IMR-90 (cell line): ENCODE results near the gene ZNF423. TPM values are rescaled to one million over a fixed set of nuclear protein-coding genes. Genes with fewer than 3 reads are reported as not detected.

Source experiments
- ATAC-seq: fragments of 200-7000 bp; cut with Tn5 transposase; 2 replicates; pipeline ENCODE4 v1.9.1; 2020; ENCODE audit warnings: low read depth, mild to moderate bottlenecking, moderate library complexity
- BruUV-seq: library from RNA; stranded (reverse); fragments of 400-500 nt; replicated peaks from 2 replicates; lab custom pipeline; 2021; lab: Mats Ljungman, UMichigan
- CTCF ChIA-PET: fragments of 300-600 bp; formaldehyde crosslinking; extraction: SDS; loops from one replicate; lab custom pipeline; 2021; ENCODE audit warnings: antibody characterized with exemption; lab: Yijun Ruan, JAX
- POLR2A ChIA-PET: fragments of 300-600 bp; sonication (Branson Sonifier 250); formaldehyde crosslinking; loops from one replicate; lab custom pipeline; 2022; ENCODE audit warnings: antibody characterized with exemption; ENCODE audit not compliant: unreplicated experiment; lab: Charles Lee
- DNase-seq: peaks from one replicate; pipeline ENCODE4 v3.0.0; 2013
- H2AFZ ChIP-seq: replicated peaks from 2 replicates; pipeline ENCODE3; 2013; ENCODE audit warnings: low read length, mild to moderate bottlenecking; ENCODE audit not compliant: poor library complexity
- H2AK5ac ChIP-seq: 2 replicates; pipeline ENCODE4 v1.6.1; 2013; ENCODE audit warnings: low read depth, low read length, inconsistent platforms
- H2AK9ac ChIP-seq: replicated peaks from 2 replicates; pipeline ENCODE3; 2013; ENCODE audit warnings: mild to moderate bottlenecking, low read depth, low read length, moderate library complexity; ENCODE audit not compliant: poor library complexity
- H2BK120ac ChIP-seq: 2 replicates; pipeline ENCODE4 v1.6.1; 2013; ENCODE audit warnings: low read depth, low read length, inconsistent platforms
- H2BK15ac ChIP-seq: 3 replicates; pipeline ENCODE4 v1.6.1; 2013; ENCODE audit warnings: low read depth, low read length, inconsistent platforms
- H2BK20ac ChIP-seq: 2 replicates; pipeline ENCODE4 v1.6.1; 2013; ENCODE audit warnings: low read depth, mild to moderate bottlenecking, inconsistent platforms, low read length, moderate library complexity
- H2BK5ac ChIP-seq: 2 replicates; pipeline ENCODE4 v1.6.1; 2013; ENCODE audit warnings: mild to moderate bottlenecking, low read depth, low read length, inconsistent platforms; ENCODE audit not compliant: poor library complexity, severe bottlenecking
- H3K14ac ChIP-seq: replicated peaks from 2 replicates; pipeline ENCODE4 v1.6.1; 2013; ENCODE audit warnings: low read depth, low read length, inconsistent platforms
- H3K18ac ChIP-seq: 2 replicates; pipeline ENCODE4 v1.6.1; 2013; ENCODE audit warnings: low read depth, low read length, control low read depth
- H3K23ac ChIP-seq: 2 replicates; pipeline ENCODE4 v1.6.1; 2013; ENCODE audit warnings: low read depth, low read length, inconsistent platforms
- H3K27ac ChIP-seq: 2 replicates; pipeline ENCODE4 v1.5.1; 2013; ENCODE audit warnings: mild to moderate bottlenecking, control low read depth, low read length; ENCODE audit not compliant: insufficient read depth
- H3K27me3 ChIP-seq: 2 replicates; pipeline ENCODE4 v1.6.1; 2013; ENCODE audit warnings: low read length; ENCODE audit not compliant: control insufficient read depth, insufficient read depth
- H3K36me3 ChIP-seq: 2 replicates; pipeline ENCODE4 v1.6.1; 2013; ENCODE audit warnings: low read length, mixed read lengths; ENCODE audit not compliant: control insufficient read depth, insufficient read depth
- H3K4ac ChIP-seq: 2 replicates; pipeline ENCODE4 v1.6.1; 2013; ENCODE audit warnings: low read depth, low read length, inconsistent platforms
- H3K4me1 ChIP-seq: 2 replicates; pipeline ENCODE4 v1.6.1; 2013; ENCODE audit warnings: low read length, mixed read lengths; ENCODE audit not compliant: control insufficient read depth, insufficient read depth
- H3K4me2 ChIP-seq: 2 replicates; pipeline ENCODE4 v1.6.1; 2013; ENCODE audit warnings: low read depth, mild to moderate bottlenecking, control low read depth, low read length, moderate library complexity
- H3K4me3 ChIP-seq: 2 replicates; pipeline ENCODE4 v1.5.1; 2013; ENCODE audit warnings: low read depth, mild to moderate bottlenecking, control low read depth, low read length, moderate library complexity; ENCODE audit not compliant: insufficient read depth
- H3K56ac ChIP-seq: 2 replicates; pipeline ENCODE4 v1.6.1; 2013; ENCODE audit warnings: low read length, inconsistent platforms; ENCODE audit not compliant: insufficient read depth; ENCODE audit errors: extremely low read depth
- H3K79me1 ChIP-seq, 2 experiments: 2 replicates each; pipeline ENCODE4 v1.6.1; 2013; ENCODE audit warnings: low read length in 2 of 2, inconsistent platforms in 1 of 2, low read depth in 1 of 2
- H3K9ac ChIP-seq: 2 replicates; pipeline ENCODE4 v1.6.1; 2013; ENCODE audit warnings: low read depth, low read length, control low read depth
- H3K9me1 ChIP-seq: 2 replicates; pipeline ENCODE4 v1.6.1; 2013; ENCODE audit warnings: low read length, inconsistent platforms; ENCODE audit not compliant: insufficient read depth
- H3K9me3 ChIP-seq: 2 replicates; pipeline ENCODE4 v1.6.1; 2013; ENCODE audit warnings: low read length; ENCODE audit not compliant: control insufficient read depth, insufficient read depth
- H4K20me1 ChIP-seq: 2 replicates; pipeline ENCODE4 v1.6.1; 2013; ENCODE audit warnings: low read length, inconsistent platforms; ENCODE audit not compliant: insufficient read depth
- H4K5ac ChIP-seq: 2 replicates; pipeline ENCODE4 v1.6.1; 2013; ENCODE audit warnings: mild to moderate bottlenecking, low read depth, low read length, control low read depth
- H4K8ac ChIP-seq, 2 experiments: 2 replicates each; pipeline ENCODE4 v1.6.1; 2013; ENCODE audit warnings: low read depth in 2 of 2, low read length in 2 of 2, control low read depth in 1 of 2, inconsistent platforms in 1 of 2
- H4K91ac ChIP-seq: 2 replicates; pipeline ENCODE4 v1.6.1; 2013; ENCODE audit warnings: low read depth, low read length, inconsistent platforms; ENCODE audit not compliant: insufficient read depth
- BHLHE40 ChIP-seq: fragments of 150-350 bp; IDR thresholded peaks from 2 replicates; pipeline ENCODE4 v1.6.1; 2016; ENCODE audit warnings: mild to moderate bottlenecking, low read depth, low read length
- CEBPB ChIP-seq: IDR thresholded peaks from 2 replicates; pipeline ENCODE4 v1.6.1; 2012; ENCODE audit warnings: low read depth, low read length, improper control_type of control experiment
- CHD1 ChIP-seq: IDR thresholded peaks from 2 replicates; pipeline ENCODE4 v1.6.1; 2012; ENCODE audit warnings: low read depth, low read length, improper control_type of control experiment
- CTCF ChIP-seq: conservative IDR thresholded peaks from 2 replicates; pipeline ENCODE4 v1.5.1; 2012; ENCODE audit warnings: mild to moderate bottlenecking, low read depth, low read length, improper control_type of control experiment
- ELK1 ChIP-seq: fragments of 150-350 bp; IDR thresholded peaks from 2 replicates; pipeline ENCODE4 v1.6.1; 2016; ENCODE audit warnings: low read depth, mild to moderate bottlenecking, low read length, moderate library complexity, borderline replicate concordance
- FOS ChIP-seq: fragments of 150-350 bp; IDR thresholded peaks from 2 replicates; pipeline ENCODE4 v1.6.1; 2016; ENCODE audit warnings: low read depth, low read length
- MAFK ChIP-seq: IDR thresholded peaks from 2 replicates; pipeline ENCODE4 v1.6.1; 2012; ENCODE audit warnings: low read depth, low read length, improper control_type of control experiment
- MAZ ChIP-seq: IDR thresholded peaks from 2 replicates; pipeline ENCODE4 v1.6.1; 2012; ENCODE audit warnings: low read depth, mild to moderate bottlenecking, low read length, improper control_type of control experiment, moderate library complexity, borderline replicate concordance
- MXI1 ChIP-seq: IDR thresholded peaks from 2 replicates; pipeline ENCODE4 v1.6.1; 2012; ENCODE audit warnings: low read depth, mild to moderate bottlenecking, low read length, moderate library complexity, borderline replicate concordance
- NFE2L2 ChIP-seq: fragments of 150-350 bp; IDR thresholded peaks from 2 replicates; pipeline ENCODE4 v1.6.1; 2016; ENCODE audit warnings: low read depth, mild to moderate bottlenecking, low read length
- POLR2A ChIP-seq: IDR thresholded peaks from 2 replicates; pipeline ENCODE4 v1.6.1; 2012; ENCODE audit warnings: mild to moderate bottlenecking, low read depth, low read length
- RAD21 ChIP-seq: IDR thresholded peaks from 2 replicates; pipeline ENCODE4 v1.6.1; 2012; ENCODE audit warnings: low read length, improper control_type of control experiment
- RCOR1 ChIP-seq: IDR thresholded peaks from 2 replicates; pipeline ENCODE4 v1.6.1; 2012; ENCODE audit warnings: mild to moderate bottlenecking, low read length, improper control_type of control experiment; ENCODE audit not compliant: insufficient replicate concordance
- RFX5 ChIP-seq: IDR thresholded peaks from 2 replicates; pipeline ENCODE4 v1.8.0; 2012; ENCODE audit warnings: low read depth, mild to moderate bottlenecking, low read length, moderate library complexity
- SMC3 ChIP-seq: fragments of 150-350 bp; IDR thresholded peaks from 2 replicates; pipeline ENCODE4 v1.6.1; 2016; ENCODE audit warnings: low read depth, mild to moderate bottlenecking, antibody characterized with exemption, low read length, moderate library complexity
- USF2 ChIP-seq: fragments of 150-350 bp; IDR thresholded peaks from 2 replicates; pipeline ENCODE4 v1.6.1; 2017; ENCODE audit warnings: mild to moderate bottlenecking, antibody characterized with exemption, low read length, low read depth
- WGBS, 2 experiments: methylation state at CpG; one replicate each; pipeline versions ENCODE4 v1.1.5 to v1.1.7; 2013; ENCODE audit warnings: missing lambda C conversion rate in 2 of 2; ENCODE audit not compliant: insufficient read length in 1 of 2; ENCODE audit errors: extremely low coverage in 2 of 2; 5-methylcytosine and 5-hydroxymethylcytosine counted together
- dilution Hi-C: fragments of 300-500 bp; cut with HindIII; formaldehyde crosslinking; loops from one replicate; pipeline ENCODE4 v1.14.3; 2018; ENCODE audit warnings: low sequenced_read_pairs; ENCODE audit not compliant: unreplicated experiment
- in situ Hi-C: fragments of 300-500 bp; cut with MboI; formaldehyde crosslinking; loops from 3 replicates; pipeline ENCODE4 v1.14.3; 2019; ENCODE audit warnings: low sequenced_read_pairs, inconsistent platforms, mixed read lengths
- intact Hi-C: fragments of 100-400 bp; cut with micrococcal nuclease; formaldehyde crosslinking; loops from 2 replicates; pipeline ENCODE4 v1.10.0; 2022
- polyA plus RNA-seq, 3 experiments: library from polyadenylated mRNA; depleted of rRNA; stranded (reverse); fragments of >200 nt; gene quantifications; 2 replicates each; pipeline ENCODE4 v1.2.3, GENCODE V29; 2012; ENCODE audit warnings: low replicate concordance in 1 of 3
- total RNA-seq: library from RNA; depleted of rRNA; stranded (reverse); fragments of >200 nt; gene quantifications from 2 replicates; pipeline ENCODE4 v1.2.3, GENCODE V29; 2012

ZNF423 gene
- total and polyA plus RNA-seq, 2 of the 4 experiments (the other 2 are of a cell fraction): under 0.01 to 0.10 TPM

GRCh38 chr16:49861299-49861698, 5.4 kb upstream of the ZNF423 start:
- H3K4me1 ChIP-seq: peaks cover 2% of the 10 kb centered on the region; the same call in 1 of the 2 replicates
- no peaks in the 10 kb centered on the region for H3K9me1 ChIP-seq
- no TSS peak for BruUV-seq
- H2BK15ac ChIP-seq: no peak overlapping the region
- no peak overlapping the region for H2AK9ac ChIP-seq
- peaks cover 37% of the 10 kb centered on the region for H3K27me3 ChIP-seq
- ChIA-PET POLR2A (no interaction called here), CTCF (interaction anchor here (1.5 kb wide), 1 partner anchor 16 kb away, joined by 3 read pairs; no protein-coding TSS in a partner anchor)
- H3K18ac ChIP-seq: no peak overlapping the region
- DNase-seq: no peak
- H3K4ac ChIP-seq: no peak overlapping the region
- no peak overlapping the region for H2BK5ac ChIP-seq
- no peak overlapping the region for H4K8ac ChIP-seq
- no peak overlapping the region for H2BK20ac ChIP-seq
- no peak overlapping the region for H3K23ac ChIP-seq
- no peak overlapping the region for H2AK5ac ChIP-seq
- H3K14ac ChIP-seq: no peak overlapping the region
- WGBS, 2 experiments: 82% methylated on average over 2 of the region's 6 CpGs; no CpG with 5 or more reads in 1 of the 2 experiments
- H3K36me3 ChIP-seq: no peaks in the 10 kb centered on the region
- in situ Hi-C loops: no loop called here
- H3K4me2 ChIP-seq: no peak overlapping the region
- H4K5ac ChIP-seq: no peak overlapping the region
- H2BK120ac ChIP-seq: no peak overlapping the region
- H3K27ac ChIP-seq: no peak overlapping the region
- intact Hi-C loops: no loop called here
- H2AFZ ChIP-seq: no peak overlapping the region
- no peak overlapping the region for H4K91ac ChIP-seq
- no peaks in the 10 kb centered on the region; the same call in 1 of the 2 replicates for H4K20me1 ChIP-seq
- H3K9me3 ChIP-seq: no peaks in the 10 kb centered on the region
- dilution Hi-C loops: no loop called here
- TF ChIP-seq MAZ (no peak), NFE2L2 (no peak), CTCF (no peak), USF2 (no peak), MAFK (no peak), CHD1 (no peak), BHLHE40 (no peak), FOS (no peak), SMC3 (no peak), ELK1 (no peak), POLR2A (no peak), CEBPB (no peak), RFX5 (no peak), RAD21 (no peak), RCOR1 (no peak), MXI1 (no peak)
- H3K4me3 ChIP-seq: no peak overlapping the region
- H3K56ac ChIP-seq: no peak overlapping the region
- no peak for ATAC-seq
- no peaks in the 10 kb centered on the region for H3K79me1 ChIP-seq
- H3K9ac ChIP-seq: no peak overlapping the region
